Hepatocyte (in vitro differentiated cells): ENCODE results near the gene OR4S2. TPM values are rescaled to one million over a fixed set of nuclear protein-coding genes. Genes with fewer than 3 reads are reported as not detected.

Experiments used
- DNase-seq: peaks from one replicate; pipeline ENCODE4 v3.0.0-alpha.2; 2016; ENCODE audit warnings: low spot score
- H2AFZ ChIP-seq: fragments of 200-600 bp; sonication (generic); 2 replicates; pipeline ENCODE4 v1.6.0; 2016; ENCODE audit warnings: antibody characterized with exemption, mild to moderate bottlenecking
- H3K27ac ChIP-seq: fragments of 200-600 bp; sonication (generic); 2 replicates; pipeline ENCODE4 v1.5.1; 2016; ENCODE audit warnings: mild to moderate bottlenecking
- H3K27me3 ChIP-seq: fragments of 200-600 bp; sonication (generic); 2 replicates; pipeline ENCODE4 v1.6.1; 2016
- H3K36me3 ChIP-seq: fragments of 200-600 bp; sonication (generic); replicated peaks from 2 replicates; pipeline ENCODE4 v1.5.1; 2016; ENCODE audit warnings: low read depth; ENCODE audit not compliant: insufficient read depth
- H3K4me1 ChIP-seq: fragments of 200-600 bp; sonication (generic); 2 replicates; pipeline ENCODE4 v1.5.1; 2016; ENCODE audit warnings: mild to moderate bottlenecking, moderate library complexity; ENCODE audit not compliant: insufficient read depth
- H3K4me2 ChIP-seq: fragments of 200-600 bp; sonication (generic); 2 replicates; pipeline ENCODE4 v1.6.0; 2016
- H3K4me3 ChIP-seq: fragments of 200-600 bp; sonication (generic); 2 replicates; pipeline ENCODE4 v1.5.1; 2016; ENCODE audit warnings: mild to moderate bottlenecking
- H3K79me2 ChIP-seq: fragments of 200-600 bp; sonication (generic); 2 replicates; pipeline ENCODE4 v1.6.0; 2017; ENCODE audit warnings: mild to moderate bottlenecking
- H3K9me2 ChIP-seq: fragments of 200-600 bp; sonication (generic); replicated peaks from 2 replicates; pipeline ENCODE4 v1.6.0; 2017; ENCODE audit warnings: mild to moderate bottlenecking; ENCODE audit not compliant: insufficient read depth
- H3K9me3 ChIP-seq: fragments of 200-600 bp; sonication (generic); 2 replicates; pipeline ENCODE4 v1.5.1; 2016; ENCODE audit warnings: low read depth, mild to moderate bottlenecking
- H4K20me1 ChIP-seq: fragments of 200-600 bp; sonication (generic); 2 replicates; pipeline ENCODE4 v1.6.0; 2016; ENCODE audit warnings: mild to moderate bottlenecking; ENCODE audit not compliant: insufficient read depth, poor library complexity, severe bottlenecking
- CTCF ChIP-seq: fragments of 200-600 bp; sonication (generic); IDR thresholded peaks from 2 replicates; pipeline ENCODE4 v1.5.1; 2016; ENCODE audit warnings: antibody characterized with exemption, mild to moderate bottlenecking; ENCODE audit not compliant: poor library complexity
- EZH2 ChIP-seq: fragments of 200-600 bp; sonication (generic); IDR thresholded peaks from 2 replicates; pipeline ENCODE4 v1.6.1; 2016; ENCODE audit warnings: antibody characterized with exemption, mild to moderate bottlenecking, borderline replicate concordance
- EZH2phosphoT487 ChIP-seq: fragments of 200-600 bp; sonication (generic); IDR thresholded peaks from one replicate; pipeline ENCODE4 v1.6.1; 2018; ENCODE audit warnings: antibody characterized with exemption, mild to moderate bottlenecking, low read depth, moderate library complexity; ENCODE audit not compliant: unreplicated experiment, severe bottlenecking
- WGBS: methylation state at CpG from one replicate; pipeline ENCODE4 v1.1.6; 2016; ENCODE audit warnings: low lambda C conversion rate; ENCODE audit errors: missing lambda C conversion rate; 5-methylcytosine and 5-hydroxymethylcytosine counted together
- polyA plus RNA-seq: library from polyadenylated mRNA; unstranded; fragments of >200 nt; fragmentation: Nextera tagmentation; extraction: Ambion mirVana; gene quantifications from 2 replicates; pipeline ENCODE4 v1.2.1, GENCODE V29; 2016
- total RNA-seq: library from RNA; depleted of rRNA; stranded (reverse); fragments of >200 nt; gene quantifications from 2 replicates; pipeline ENCODE4 v1.2.3, GENCODE V29; 2014

OR4S2 gene
- total and polyA plus RNA-seq, 2 experiments from 2014 or later = not detected

- 85% methylated on average over 3 of the region's 3 CpGs for WGBS
- no peak for TF ChIP-seq CTCF
- TF ChIP-seq EZH2phosphoT487 = no peak
- H3K9me3 ChIP-seq = no peaks in the 10 kb centered on the region
- H3K4me3 ChIP-seq = no peak overlapping the region
- no peaks in the 10 kb centered on the region for H3K36me3 ChIP-seq
- H3K4me1 ChIP-seq = no peaks in the 10 kb centered on the region
- no peaks in the 10 kb centered on the region for H3K79me2 ChIP-seq
- H3K4me2 ChIP-seq = no peak overlapping the region
- H3K9me2 ChIP-seq = no peaks in the 10 kb centered on the region
- H4K20me1 ChIP-seq = no peaks in the 10 kb centered on the region
- H3K27me3 ChIP-seq = no peaks in the 10 kb centered on the region
- no peak for DNase-seq
- no peak overlapping the region for H2AFZ ChIP-seq
- no peak overlapping the region for H3K27ac ChIP-seq
Measured at GRCh38 chr11:55697817-55698216, 49.7 kb downstream of the OR4S2 start.

GRCh38 chr11:55701429-55701828 is 53.3 kb downstream of the OR4S2 start:
- H3K4me2 ChIP-seq = no peak overlapping the region
- no peak for DNase-seq
- no peak overlapping the region for H3K4me3 ChIP-seq
- no peaks in the 10 kb centered on the region for H3K9me3 ChIP-seq
- WGBS = 80% methylated on average over 4 of the region's 4 CpGs
- no peak overlapping the region for H3K27ac ChIP-seq
- H2AFZ ChIP-seq = no peak overlapping the region
- TF ChIP-seq EZH2phosphoT487 (no peak), EZH2 (no peak), CTCF (no peak)
- no peaks in the 10 kb centered on the region for H3K36me3 ChIP-seq
- H3K27me3 ChIP-seq = no peaks in the 10 kb centered on the region
- no peaks in the 10 kb centered on the region for H4K20me1 ChIP-seq
- no peaks in the 10 kb centered on the region for H3K79me2 ChIP-seq
- no peaks in the 10 kb centered on the region for H3K9me2 ChIP-seq
- H3K4me1 ChIP-seq = no peaks in the 10 kb centered on the region

Other genes with a start within 250 kb of the OR4S2 start
- gene OR4C15, start 93.9 kb upstream of the OR4S2 start, total RNA-seq = not detected in 2 replicates
- gene OR4C15, start 93.9 kb upstream of the OR4S2 start, polyA plus RNA-seq = not detected in 2 replicates
- not detected in 2 replicates for gene OR4C16, start 76.2 kb upstream of the OR4S2 start, total RNA-seq
- not detected in 2 replicates for gene OR4C16, start 76.2 kb upstream of the OR4S2 start, polyA plus RNA-seq
- gene OR4C11, start 40.7 kb upstream of the OR4S2 start, total RNA-seq = not detected in 2 replicates
- gene OR4C11, start 40.7 kb upstream of the OR4S2 start, polyA plus RNA-seq = not detected in 2 replicates
- not detected in 2 replicates for gene OR4P4, start 13.2 kb upstream of the OR4S2 start, total RNA-seq
- gene OR4P4, start 13.2 kb upstream of the OR4S2 start, polyA plus RNA-seq = not detected in 2 replicates
- not detected in 2 replicates for gene OR4C6, start 13.9 kb downstream of the OR4S2 start, total RNA-seq
- not detected in 2 replicates for gene OR4C6, start 13.9 kb downstream of the OR4S2 start, polyA plus RNA-seq
- gene OR5D13, start 125.1 kb downstream of the OR4S2 start, total RNA-seq = not detected in 2 replicates
- gene OR5D13, start 125.1 kb downstream of the OR4S2 start, polyA plus RNA-seq = not detected in 2 replicates
- gene OR5D14, start 147.2 kb downstream of the OR4S2 start, total RNA-seq = not detected in 2 replicates
- not detected in 2 replicates for gene OR5D14, start 147.2 kb downstream of the OR4S2 start, polyA plus RNA-seq
- gene OR5L1, start 163.0 kb downstream of the OR4S2 start, total RNA-seq = not detected in 2 replicates
- gene OR5L1, start 163.0 kb downstream of the OR4S2 start, polyA plus RNA-seq = not detected in 2 replicates
- gene OR5D18, start 171.3 kb downstream of the OR4S2 start, total RNA-seq = not detected in 2 replicates
- gene OR5D18, start 171.3 kb downstream of the OR4S2 start, polyA plus RNA-seq = not detected in 2 replicates
- not detected in 2 replicates for gene OR5L2, start 178.9 kb downstream of the OR4S2 start, total RNA-seq
- gene OR5L2, start 178.9 kb downstream of the OR4S2 start, polyA plus RNA-seq = not detected in 2 replicates
- gene OR5D16, start 190.4 kb downstream of the OR4S2 start, total RNA-seq = not detected in 2 replicates
- not detected in 2 replicates for gene OR5D16, start 190.4 kb downstream of the OR4S2 start, polyA plus RNA-seq
- gene TRIM51, start 235.0 kb downstream of the OR4S2 start, total RNA-seq = not detected in 2 replicates
- not detected in 2 replicates for gene TRIM51, start 235.0 kb downstream of the OR4S2 start, polyA plus RNA-seq